ENCODE measurements around the gene CDKL1.

DNA sequence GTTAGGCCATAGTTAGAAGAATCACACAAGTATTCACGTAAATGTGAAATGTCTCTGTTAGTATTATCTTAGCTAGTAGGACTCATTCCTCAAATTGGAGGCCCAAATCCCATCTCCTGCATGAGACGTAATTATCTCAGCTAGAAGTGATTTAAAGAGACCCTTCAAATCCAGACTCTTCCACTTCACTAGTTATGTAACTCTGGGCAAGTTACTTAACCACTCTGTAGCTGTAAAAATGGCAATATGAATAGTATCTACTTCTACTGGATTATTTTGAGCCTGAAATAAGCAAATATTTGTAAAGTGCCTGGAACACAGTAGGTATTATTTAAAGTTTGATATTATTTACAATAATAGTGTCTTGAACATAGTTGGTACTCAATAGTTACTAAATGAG is 28.4 kb upstream of the CDKL1 start:
- TF ChIP-seq POLR2A (IDR thresholded peaks at IDR 0.05; ENCODE audit: low read depth, low read length): no peak
- no peak for TF ChIP-seq POLR2AphosphoS5 (IDR thresholded peaks at IDR 0.05; ENCODE audit: insufficient read depth, low read depth, low read length)
- no peak for TF ChIP-seq EZH2 (IDR thresholded peaks at IDR 0.05; ENCODE audit: borderline replicate concordance, low read depth, low read length, severe bottlenecking)
- TF ChIP-seq, protein P1, sequence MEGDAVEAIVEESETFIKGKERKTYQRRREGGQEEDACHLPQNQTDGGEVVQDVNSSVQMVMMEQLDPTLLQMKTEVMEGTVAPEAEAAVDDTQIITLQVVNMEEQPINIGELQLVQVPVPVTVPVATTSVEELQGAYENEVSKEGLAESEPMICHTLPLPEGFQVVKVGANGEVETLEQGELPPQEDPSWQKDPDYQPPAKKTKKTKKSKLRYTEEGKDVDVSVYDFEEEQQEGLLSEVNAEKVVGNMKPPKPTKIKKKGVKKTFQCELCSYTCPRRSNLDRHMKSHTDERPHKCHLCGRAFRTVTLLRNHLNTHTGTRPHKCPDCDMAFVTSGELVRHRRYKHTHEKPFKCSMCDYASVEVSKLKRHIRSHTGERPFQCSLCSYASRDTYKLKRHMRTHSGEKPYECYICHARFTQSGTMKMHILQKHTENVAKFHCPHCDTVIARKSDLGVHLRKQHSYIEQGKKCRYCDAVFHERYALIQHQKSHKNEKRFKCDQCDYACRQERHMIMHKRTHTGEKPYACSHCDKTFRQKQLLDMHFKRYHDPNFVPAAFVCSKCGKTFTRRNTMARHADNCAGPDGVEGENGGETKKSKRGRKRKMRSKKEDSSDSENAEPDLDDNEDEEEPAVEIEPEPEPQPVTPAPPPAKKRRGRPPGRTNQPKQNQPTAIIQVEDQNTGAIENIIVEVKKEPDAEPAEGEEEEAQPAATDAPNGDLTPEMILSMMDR (IDR thresholded peaks at IDR 0.05; ENCODE audit: extremely low read depth in 1 of 2, insufficient read depth in 1 of 2, low read depth in 1 of 2, low read length in 2 of 2): no peak

Data from endothelial cell of umbilical vein (primary cell).